GM19438 (cell line): ENCODE data around the gene TM9SF3.
"Not testable (repeated sequence)": the region's sequence is repeated elsewhere in the genome, so short reads cannot be mapped to it uniquely, and the experiment has no call there.

ENCODE experiments used
- ATAC-seq: cut with Tn5 transposase; IDR thresholded peaks from one replicate; pipeline ENCODE4 v1.9.1; 2021; ENCODE audit warnings: low read depth; ENCODE audit not compliant: unreplicated experiment

TM9SF3 gene

GRCh38 chr10:96606216-96606615 is 19.4 kb upstream of the TM9SF3 start:
- no peak for ATAC-seq

- no peak for ATAC-seq
These were observed 13.5 kb upstream of the TM9SF3 start for GRCh38 chr10:96600337-96600736.

- no peak for ATAC-seq
These were observed 12.0 kb upstream of the TM9SF3 start for GRCh38 chr10:96598846-96599245.

GRCh38 chr10:96596422-96597407 is 9.9 kb upstream of the TM9SF3 start:
- no peak for ATAC-seq

GRCh38 chr10:96595741-96596140 is 8.9 kb upstream of the TM9SF3 start:
- ATAC-seq: no peak

- no peak for ATAC-seq
These were observed 5.1 kb upstream of the TM9SF3 start for GRCh38 chr10:96591946-96592345.

- ATAC-seq: no peak
These were observed 2.0 kb upstream of the TM9SF3 start for GRCh38 chr10:96588616-96589419.

- ATAC-seq: no peak
These were observed 1.3 kb upstream of the TM9SF3 start for GRCh38 chr10:96588060-96588554.

- peak; percentile 6 for ATAC-seq
These were observed 650 bp upstream of the TM9SF3 start for GRCh38 chr10:96587264-96588059.

GRCh38 chr10:96585736-96586418 is 935 bp downstream of the TM9SF3 start:
- ATAC-seq: peak; percentile 22

GRCh38 chr10:96584474-96584873 is 2.3 kb downstream of the TM9SF3 start:
- no peak for ATAC-seq

GRCh38 chr10:96584035-96584434 is 2.8 kb downstream of the TM9SF3 start:
- ATAC-seq: no peak

- ATAC-seq: no peak
These were observed 7.7 kb downstream of the TM9SF3 start for GRCh38 chr10:96579133-96579532.

GRCh38 chr10:96578633-96579032 is 8.2 kb downstream of the TM9SF3 start:
- ATAC-seq: no peak

GRCh38 chr10:96578022-96578421 is 8.8 kb downstream of the TM9SF3 start:
- ATAC-seq: no peak

GRCh38 chr10:96577069-96577468 is 9.7 kb downstream of the TM9SF3 start:
- ATAC-seq: no peak

GRCh38 chr10:96576277-96576980 is 10.4 kb downstream of the TM9SF3 start:
- no peak for ATAC-seq

- ATAC-seq: not testable (repeated sequence)
These were observed 12.2 kb downstream of the TM9SF3 start for GRCh38 chr10:96574564-96574963.

- ATAC-seq: no peak
These were observed 13.8 kb downstream of the TM9SF3 start for GRCh38 chr10:96573036-96573435.
